Mucosa of descending colon (tissue), 3 donors: Measurements from ENCODE around the gene CAMK4. TPM values are rescaled to one million over a fixed set of nuclear protein-coding genes. Genes with fewer than 3 reads are reported as not detected.

ENCODE experiments used
- ATAC-seq: fragments of 200-7000 bp; cut with Tn5 transposase; one replicate; pipeline ENCODE4 v1.9.1; 2020; ENCODE audit warnings: mild to moderate bottlenecking, moderate library complexity
- DNase-seq, 3 donors: peaks; one replicate each; pipeline ENCODE4 v3.0.0-alpha.2; 2020
- H3K36me3 ChIP-seq: fragments of 200-600 bp; one replicate; pipeline ENCODE4 v1.8.0; 2021; ENCODE audit warnings: low read depth, mild to moderate bottlenecking
- H3K4me1 ChIP-seq: fragments of 200-600 bp; one replicate; pipeline ENCODE4 v1.8.0; 2021; ENCODE audit warnings: low read depth, mild to moderate bottlenecking
- H3K4me3 ChIP-seq: fragments of 200-600 bp; one replicate; pipeline ENCODE4 v1.8.0; 2021; ENCODE audit warnings: mild to moderate bottlenecking
- H3K9me3 ChIP-seq: fragments of 200-600 bp; one replicate; pipeline ENCODE4 v1.8.0; 2021; ENCODE audit warnings: mild to moderate bottlenecking
- CTCF ChIP-seq: fragments of 200-600 bp; IDR thresholded peaks from one replicate; pipeline ENCODE4 v1.8.0; 2022; ENCODE audit warnings: antibody characterized with exemption, mild to moderate bottlenecking
- intact Hi-C, 2 donors: fragments of 100-400 bp; cut with DNase I in 1 of 2; cut with micrococcal nuclease in 1 of 2; formaldehyde crosslinking; loops; one replicate each; pipeline versions ENCODE4 v1.11.0 to v1.11.1; 2022; cut with DNase I, micrococcal nuclease
- total RNA-seq, 3 donors: library from RNA; stranded (reverse); fragmentation: NEBNext Ultra II Directional in 2 of 3; extraction: Animal tissue kit (Norgen Biotek cat#: 25700) in 2 of 3; gene quantifications; one replicate each; pipeline versions ENCODE4 v1.2.1 to v1.2.4, GENCODE V29; 2021 to 2023
- donor health status: DM: no; HTN: no; CAD: no; lungs with moderate emphysema.
- donor health status: DM: no; HTN: no; CAD: no.
- donor health status: DM: no; HTN: yes; CAD: no.

CAMK4 gene
- total RNA-seq, 3 donors from 2014 or later, result 2.0 to 5.5 (median 4.0) TPM

GRCh38 chr5:111197523-111197922 is 26.7 kb upstream of the CAMK4 start:
- H3K4me1 ChIP-seq, result no peaks in the 10 kb centered on the region
- H3K36me3 ChIP-seq, result no peaks in the 10 kb centered on the region
- TF ChIP-seq CTCF, result no peak
- intact Hi-C loops, result no loop called here
- ATAC-seq (no peak), DNase-seq (no peak)
- H3K9me3 ChIP-seq, result no peaks in the 10 kb centered on the region
- H3K4me3 ChIP-seq, result no peak overlapping the region

DNA sequence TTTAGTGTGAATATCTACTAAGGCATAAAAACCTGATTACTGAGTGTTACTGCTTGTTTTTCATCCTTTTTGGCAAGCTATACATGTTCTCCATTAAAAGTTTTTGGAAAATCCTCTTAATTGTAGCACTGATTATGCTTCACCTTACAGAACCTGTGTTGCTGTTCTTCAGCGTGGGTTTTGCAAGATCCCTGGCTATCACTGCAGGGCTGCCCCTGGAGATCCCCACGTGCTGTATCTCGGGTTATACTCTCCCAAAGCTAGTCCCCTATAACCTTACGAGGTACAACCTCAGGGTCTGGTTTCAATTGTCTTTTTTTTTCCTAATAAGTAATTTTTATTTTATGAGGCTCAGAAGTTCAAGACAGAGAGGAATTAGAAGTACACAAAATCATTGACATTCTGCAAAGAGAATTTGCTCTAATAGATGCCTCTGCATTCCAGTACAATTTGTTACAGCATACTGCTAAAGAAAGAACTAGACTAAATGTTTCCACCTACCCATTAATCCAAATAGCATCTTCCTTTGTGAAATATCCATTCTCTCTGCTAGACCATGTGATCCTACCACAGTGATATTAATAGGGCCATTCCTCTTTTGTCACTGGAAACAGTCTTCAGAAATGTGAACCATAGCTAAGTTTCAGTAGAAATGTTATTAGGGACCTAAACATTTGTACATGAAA is 25.8 kb upstream of the CAMK4 start:
- H3K4me3 ChIP-seq, result no peak overlapping the region
- no peaks in the 10 kb centered on the region for H3K36me3 ChIP-seq
- intact Hi-C loops, result no loop called here
- no peaks in the 10 kb centered on the region for H3K9me3 ChIP-seq
- ATAC-seq, result no peak
- no peaks in the 10 kb centered on the region for H3K4me1 ChIP-seq
- TF ChIP-seq CTCF, result no peak
- DNase-seq, result no peak

DNA sequence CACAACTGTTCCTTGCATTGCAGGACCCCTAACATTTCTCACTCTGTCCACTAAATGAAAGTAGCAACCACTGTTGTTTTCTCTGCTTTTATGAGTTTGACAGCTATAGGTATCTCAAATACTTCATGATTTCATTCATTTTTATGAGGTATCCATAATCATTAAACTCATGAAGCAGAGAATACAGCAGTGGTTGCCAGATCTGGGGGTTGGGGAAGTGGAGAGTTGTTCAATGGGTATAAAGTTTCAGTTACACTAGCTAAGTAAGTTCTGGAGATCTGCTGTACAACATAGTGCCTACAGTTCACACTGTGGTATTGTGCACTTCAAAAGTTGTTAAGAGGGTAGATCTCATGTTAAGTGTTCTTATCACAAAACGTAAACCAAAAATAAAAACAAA is 23.4 kb upstream of the CAMK4 start:
- no peaks in the 10 kb centered on the region for H3K36me3 ChIP-seq
- no peak overlapping the region for H3K4me3 ChIP-seq
- DNase-seq (no peak), ATAC-seq (no peak)
- H3K4me1 ChIP-seq, result no peaks in the 10 kb centered on the region
- H3K9me3 ChIP-seq, result no peaks in the 10 kb centered on the region
- TF ChIP-seq CTCF, result no peak
- intact Hi-C loops, result no loop called here

GRCh38 chr5:111201705-111202104 is 22.5 kb upstream of the CAMK4 start:
- DNase-seq, result no peak
- Histone ChIP-seq H3K36me3 (no peaks in the 10 kb centered on the region), H3K9me3 (no peaks in the 10 kb centered on the region), H3K4me3 (no peak overlapping the region), H3K4me1 (no peaks in the 10 kb centered on the region)
- TF ChIP-seq CTCF, result no peak
- no peak for ATAC-seq
- intact Hi-C loops, result no loop called here

DNA sequence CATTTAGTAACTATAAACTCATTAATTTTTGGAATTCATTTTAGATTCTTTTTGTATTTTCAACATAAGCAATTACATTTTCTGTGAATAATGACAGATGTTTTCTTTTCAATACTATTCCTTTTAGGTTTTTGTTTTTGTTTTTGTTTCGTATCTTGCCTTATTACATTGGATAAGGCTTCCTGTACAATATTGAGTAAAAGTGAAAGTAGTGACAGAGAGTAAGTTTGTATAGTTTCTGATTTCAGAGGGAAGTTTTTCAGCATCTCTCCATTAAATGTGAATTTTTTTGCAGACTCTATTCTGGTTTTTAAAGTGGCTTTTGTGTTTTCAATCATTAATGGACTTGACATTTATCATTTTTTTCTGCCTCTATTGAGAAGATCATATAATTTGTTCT is 12.8 kb upstream of the CAMK4 start:
- DNase-seq, result no peak
- Histone ChIP-seq H3K4me3 (no peak overlapping the region), H3K36me3 (no peaks in the 10 kb centered on the region), H3K4me1 (no peaks in the 10 kb centered on the region), H3K9me3 (no peaks in the 10 kb centered on the region)
- TF ChIP-seq CTCF, result no peak
- no peak for ATAC-seq
- intact Hi-C loops, result no loop called here
